Esophagus (tissue), 2 donors: Measurements from ENCODE around the gene CASKIN1. TPM values are rescaled to one million over a fixed set of nuclear protein-coding genes. Genes with fewer than 3 reads are reported as not detected.

Experiments
- H3K27ac ChIP-seq, 2 donors: one replicate each; pipeline ENCODE4 v1.5.1; 2013; ENCODE audit warnings: low read depth in 2 of 2, mild to moderate bottlenecking in 2 of 2, inconsistent platforms in 1 of 2, low read length in 1 of 2, moderate library complexity in 1 of 2
- H3K27me3 ChIP-seq, 2 donors: one replicate each; pipeline ENCODE4 v1.6.1; 2013; ENCODE audit warnings: low read length in 2 of 2, control low read depth in 1 of 2, mild to moderate bottlenecking in 1 of 2; ENCODE audit not compliant: insufficient read depth in 2 of 2, control insufficient read depth in 1 of 2
- H3K36me3 ChIP-seq, 2 donors: one replicate each; pipeline ENCODE4 v1.6.1; 2013; ENCODE audit warnings: low read length in 1 of 2; ENCODE audit not compliant: control insufficient read depth in 2 of 2, insufficient read depth in 2 of 2
- H3K4me1 ChIP-seq, 2 donors: one replicate each; pipeline ENCODE4 v1.6.1; 2013; ENCODE audit warnings: low read length in 1 of 2; ENCODE audit not compliant: control insufficient read depth in 2 of 2, insufficient read depth in 2 of 2
- H3K4me3 ChIP-seq, 2 donors: one replicate each; pipeline ENCODE4 v1.5.1; 2013; ENCODE audit warnings: low read length in 2 of 2, mild to moderate bottlenecking in 2 of 2, low read depth in 1 of 2, moderate library complexity in 1 of 2
- H3K9me3 ChIP-seq, 2 donors: one replicate each; pipeline ENCODE4 v1.6.1; 2013; ENCODE audit warnings: mild to moderate bottlenecking in 2 of 2, low read depth in 1 of 2, low read length in 1 of 2, moderate library complexity in 1 of 2; ENCODE audit not compliant: control insufficient read depth in 2 of 2, insufficient read depth in 1 of 2
- WGBS, 2 donors: extraction: QIAGEN DNeasy Blood & Tissue Kit; methylation state at CpG; one replicate each; pipeline ENCODE4 v1.1.7; 2013; 5-methylcytosine and 5-hydroxymethylcytosine counted together
- polyA plus RNA-seq, 2 donors: library from polyadenylated mRNA; stranded (reverse); fragments of 200-250 nt; gene quantifications; one replicate each; pipeline ENCODE4 v1.2.3, GENCODE V29; 2013
- donor health status: healthy with polysubstance abuse.
- donor health status: Bipolar disorder and iron deficiency.

Gene CASKIN1
- polyA plus RNA-seq, 2 donors = 0.29 to 0.81 TPM

- Histone ChIP-seq H3K9me3 (peaks cover 0 to under 1% of the 10 kb centered on the region in 2 donors), H3K27me3 (no peaks in the 10 kb centered on the region), H3K4me1 (peaks cover 0 to 7% of the 10 kb centered on the region in 2 donors), H3K4me3 (no peak overlapping the region), H3K27ac (no peak overlapping the region), H3K36me3 (no peaks in the 10 kb centered on the region)
- WGBS, 2 donors = 78% methylated on average over 17 of the region's 17 CpGs
Observed at GRCh38 chr16:2187212-2187611, 9.2 kb downstream of the CASKIN1 start.

GRCh38 chr16:2186505-2186904 lies 9.9 kb downstream of the CASKIN1 start:
- Histone ChIP-seq H3K4me1 (peaks cover 0 to 7% of the 10 kb centered on the region in 2 donors), H3K36me3 (no peaks in the 10 kb centered on the region), H3K4me3 (no peak overlapping the region), H3K9me3 (peaks cover 0 to 3% of the 10 kb centered on the region in 2 donors), H3K27me3 (no peaks in the 10 kb centered on the region), H3K27ac (no peak overlapping the region)
- WGBS, 2 donors = 88 to 93% methylated on average over 20 of the region's 20 CpGs

GRCh38 chr16:2186064-2186463 lies 10.3 kb downstream of the CASKIN1 start:
- Histone ChIP-seq H3K36me3 (no peaks in the 10 kb centered on the region), H3K4me3 (no peak overlapping the region), H3K27ac (no peak overlapping the region), H3K4me1 (peaks cover 0 to 7% of the 10 kb centered on the region in 2 donors), H3K9me3 (peaks cover 0 to 3% of the 10 kb centered on the region in 2 donors), H3K27me3 (no peaks in the 10 kb centered on the region)
- 86 to 90% methylated on average over 13 of the region's 13 CpGs for WGBS, 2 donors

- H3K36me3 ChIP-seq = no peaks in the 10 kb centered on the region
- H3K4me3 ChIP-seq = no peak overlapping the region
- H3K27me3 ChIP-seq = no peaks in the 10 kb centered on the region
- H3K27ac ChIP-seq = no peak overlapping the region
- H3K9me3 ChIP-seq = peaks cover 0 to 3% of the 10 kb centered on the region in 2 donors
- H3K4me1 ChIP-seq = peaks cover 0 to 1% of the 10 kb centered on the region in 2 donors
- 76 to 78% methylated on average over 20 of the region's 20 CpGs for WGBS, 2 donors
Observed at GRCh38 chr16:2184962-2185361, 11.4 kb downstream of the CASKIN1 start.

GRCh38 chr16:2184346-2184745 lies 12.1 kb downstream of the CASKIN1 start:
- WGBS, 2 donors = 84 to 85% methylated on average over 19 of the region's 19 CpGs
- H3K27ac ChIP-seq = no peak overlapping the region
- no peak overlapping the region for H3K4me3 ChIP-seq
- H3K4me1 ChIP-seq = peaks cover 0 to 2% of the 10 kb centered on the region in 2 donors
- no peaks in the 10 kb centered on the region for H3K27me3 ChIP-seq
- peaks cover 0 to 3% of the 10 kb centered on the region in 2 donors for H3K9me3 ChIP-seq
- no peaks in the 10 kb centered on the region for H3K36me3 ChIP-seq

- H3K9me3 ChIP-seq = peaks cover 0 to 3% of the 10 kb centered on the region in 2 donors
Observed at GRCh38 chr16:2183671-2184070, 12.7 kb downstream of the CASKIN1 start.

GRCh38 chr16:2181952-2182351 lies 14.5 kb downstream of the CASKIN1 start:
- peaks cover 0 to 2% of the 10 kb centered on the region in 2 donors for H3K27me3 ChIP-seq
- WGBS, 2 donors = 90 to 91% methylated on average over 20 of the region's 20 CpGs

More at GRCh38 chr16:2183671-2184070, 12.7 kb downstream of the CASKIN1 start:
- Histone ChIP-seq H3K27me3 (no peaks in the 10 kb centered on the region), H3K4me1 (peaks cover 2 to 6% of the 10 kb centered on the region in 2 donors), H3K27ac (no peak overlapping the region), H3K36me3 (no peaks in the 10 kb centered on the region), H3K4me3 (no peak overlapping the region)
- WGBS, 2 donors = 92 to 95% methylated on average over 22 to 30 of the region's 30 CpGs

GRCh38 chr16:2180962-2181923 lies 15.2 kb downstream of the CASKIN1 start:
- peaks cover 2 to 8% of the 10 kb centered on the region in 2 donors for H3K4me1 ChIP-seq
- peaks cover 0 to 2% of the 10 kb centered on the region in 2 donors for H3K27me3 ChIP-seq
- H3K36me3 ChIP-seq = peaks cover under 1 to 11% of the 10 kb centered on the region in 2 donors
- H3K27ac ChIP-seq = no peak overlapping the region
- H3K9me3 ChIP-seq = peaks cover 0 to 6% of the 10 kb centered on the region in 2 donors
- WGBS, 2 donors = 82 to 83% methylated on average over 40 to 46 of the region's 46 CpGs
- H3K4me3 ChIP-seq = no peak overlapping the region

More at GRCh38 chr16:2181952-2182351, 14.5 kb downstream of the CASKIN1 start:
- peaks cover 0 to 6% of the 10 kb centered on the region in 2 donors for H3K9me3 ChIP-seq
- peaks cover 2 to 6% of the 10 kb centered on the region in 2 donors for H3K4me1 ChIP-seq
- no peak overlapping the region for H3K4me3 ChIP-seq
- H3K27ac ChIP-seq = no peak overlapping the region
- peaks cover 0 to 8% of the 10 kb centered on the region in 2 donors for H3K36me3 ChIP-seq

GRCh38 chr16:2180461-2180860 lies 15.9 kb downstream of the CASKIN1 start:
- H3K4me1 ChIP-seq = peaks cover 2 to 14% of the 10 kb centered on the region in 2 donors
- H3K9me3 ChIP-seq = peaks cover 0 to 6% of the 10 kb centered on the region in 2 donors
- H3K27ac ChIP-seq = no peak overlapping the region
- no peak overlapping the region for H3K4me3 ChIP-seq
- peaks cover 8 to 19% of the 10 kb centered on the region in 2 donors for H3K36me3 ChIP-seq
- peaks cover 0 to 2% of the 10 kb centered on the region in 2 donors for H3K27me3 ChIP-seq
- 94% methylated on average over 38 to 43 of the region's 43 CpGs for WGBS, 2 donors
